D341Med (cell line): Measurements from ENCODE around the gene MAP3K2.
A peak's percentile ranks its signal among the peaks of the same experiment; 100 is the strongest.
"Not testable (repeated sequence)": the region's sequence is repeated elsewhere in the genome, so short reads cannot be mapped to it uniquely, and the experiment has no call there.

ENCODE experiments used
- DNase-seq: peaks from one replicate; pipeline ENCODE4 v3.0.0; 2012; ENCODE audit warnings: low spot score

The MAP3K2 gene

GRCh38 chr2:127420039-127420864 lies 32.5 kb upstream of the MAP3K2 start:
- DNase-seq, result no peak

GRCh38 chr2:127419448-127420038 lies 31.8 kb upstream of the MAP3K2 start:
- DNase-seq, result no peak

- no peak for DNase-seq
Measured at GRCh38 chr2:127419112-127419430, 31.3 kb upstream of the MAP3K2 start.

GRCh38 chr2:127418300-127419111 lies 30.7 kb upstream of the MAP3K2 start, which contains the start of gene PROC:
PROC (plus strand) TSS chr2:127418427; CDS start chr2:127419943, 1,516 bp downstream.
- DNase-seq, result no peak

- DNase-seq, result no peak
Measured at GRCh38 chr2:127417406-127417805, 29.6 kb upstream of the MAP3K2 start.

- DNase-seq, result no peak
Measured at GRCh38 chr2:127416506-127417001, 28.8 kb upstream of the MAP3K2 start.

GRCh38 chr2:127415593-127416505 lies 28.1 kb upstream of the MAP3K2 start:
- no peak for DNase-seq

- DNase-seq, result no peak
Measured at GRCh38 chr2:127414638-127415592, 27.1 kb upstream of the MAP3K2 start.

- no peak for DNase-seq
Measured at GRCh38 chr2:127413782-127414637, 26.2 kb upstream of the MAP3K2 start.

GRCh38 chr2:127413200-127413599 lies 25.4 kb upstream of the MAP3K2 start:
- no peak for DNase-seq

GRCh38 chr2:127411653-127412369 lies 24.0 kb upstream of the MAP3K2 start:
- DNase-seq, result no peak

- DNase-seq, result no peak
Measured at GRCh38 chr2:127410871-127411652, 23.3 kb upstream of the MAP3K2 start.

- not testable (repeated sequence) for DNase-seq
Measured at GRCh38 chr2:127409716-127410115, 21.9 kb upstream of the MAP3K2 start.

- no peak for DNase-seq
Measured at GRCh38 chr2:127408807-127409099, 21.0 kb upstream of the MAP3K2 start.

- peak; percentile 98 for DNase-seq
Measured at GRCh38 chr2:127408004-127408806, 20.4 kb upstream of the MAP3K2 start.

GRCh38 chr2:127407661-127408003 lies 19.9 kb upstream of the MAP3K2 start:
- DNase-seq, result no peak

GRCh38 chr2:127407091-127407490 lies 19.3 kb upstream of the MAP3K2 start:
- DNase-seq, result no peak
